Transverse colon (tissue), 4 donors: Measurements from ENCODE around the gene EFCAB9. TPM values are rescaled to one million over a fixed set of nuclear protein-coding genes. Genes with fewer than 3 reads are reported as not detected.
A peak's percentile ranks its signal among the peaks of the same experiment; 100 is the strongest.

Experiments
- DNase-seq: peaks from one replicate; pipeline ENCODE4 v3.0.0-alpha.2; 2019
- H3K27ac ChIP-seq, 4 donors: fragments of 200-600 bp; sonication (generic); 2 replicates each; pipeline ENCODE4 v1.5.1; 2016 to 2018; ENCODE audit warnings: inconsistent platforms in 4 of 4
- H3K27me3 ChIP-seq: fragments of 200-600 bp; sonication (generic); 2 replicates; pipeline ENCODE4 v1.5.1; 2017; ENCODE audit warnings: inconsistent platforms
- H3K36me3 ChIP-seq, 4 donors: fragments of 200-600 bp; sonication (generic); 2 replicates each; pipeline ENCODE4 v1.5.1; 2017 to 2019; ENCODE audit warnings: inconsistent platforms in 4 of 4
- H3K4me1 ChIP-seq, 4 donors: fragments of 200-600 bp; sonication (generic); 2 replicates each; pipeline ENCODE4 v1.5.1; 2017 to 2020; ENCODE audit warnings: inconsistent platforms in 4 of 4
- H3K4me3 ChIP-seq, 4 donors: fragments of 200-600 bp; sonication (generic); 1 replicate in 1 of 4; 2 replicates in 3 of 4; pipeline versions ENCODE4 v1.5.1 to v1.6.1; 2017 to 2019; ENCODE audit warnings: inconsistent platforms in 4 of 4
- H3K9me3 ChIP-seq, 2 donors: fragments of 200-600 bp; sonication (generic); 2 replicates each; pipeline ENCODE4 v1.5.1; 2017 to 2019; ENCODE audit warnings: inconsistent platforms in 2 of 2
- CTCF ChIP-seq, 5 experiments: fragments of 200-600 bp in 3 of 5; fragments of 450-650 bp in 2 of 5; sonication (generic) in 3 of 5; IDR thresholded peaks; 1 replicate in 2 of 5; 2 replicates in 3 of 5; pipeline ENCODE4 v1.5.1; 2016 to 2017; ENCODE audit warnings: antibody characterized with exemption in 5 of 5, inconsistent platforms in 3 of 5, mild to moderate bottlenecking in 2 of 5, moderate library complexity in 1 of 5
- EP300 ChIP-seq: sonication (generic); formaldehyde crosslinking; IDR thresholded peaks from one replicate; pipeline ENCODE4 v1.6.1; 2017; ENCODE audit warnings: antibody characterized with exemption, low read depth
- POLR2A ChIP-seq: fragments of 450-650 bp; IDR thresholded peaks from one replicate; pipeline ENCODE4 v1.6.1; 2016; ENCODE audit warnings: antibody characterized with exemption, mild to moderate bottlenecking, moderate library complexity
- POLR2AphosphoS5 ChIP-seq, 3 donors: sonication (generic); formaldehyde crosslinking; IDR thresholded peaks; one replicate each; pipeline ENCODE4 v1.6.1; 2016; ENCODE audit warnings: antibody characterized with exemption in 3 of 3
- WGBS, 2 donors: methylation state at CpG; one replicate each; pipeline ENCODE4 v1.1.5; 2018; ENCODE audit warnings: low coverage in 1 of 2; 5-methylcytosine and 5-hydroxymethylcytosine counted together
- in situ Hi-C, 4 donors: fragments of 200-750 bp; cut with MboI; loops; one replicate each; pipeline versions ENCODE4 v1.15.0 to v1.15.1; 2017; ENCODE audit warnings: low sequenced_read_pairs in 3 of 4, low pct_ligation_motif_present in 1 of 4, low pct_unique_long_range_greater_than_20kb in 1 of 4
- intact Hi-C: fragments of 100-400 bp; cut with DNase I; formaldehyde crosslinking; loops from one replicate; pipeline ENCODE4 v1.15.1; 2023; ENCODE audit warnings: low total_unique reads
- total RNA-seq, 4 donors: library from RNA; depleted of rRNA; stranded (reverse); fragments of >200 nt; gene quantifications; one replicate each; pipeline ENCODE4 v1.1.0, GENCODE V29; 2016

The EFCAB9 gene
- total RNA-seq, 4 donors from 2014 or later = not detected

GRCh38 chr5:172223901-172224873 is 30.2 kb downstream of the EFCAB9 start:
- intact Hi-C loops = no loop called here
- WGBS, 2 donors = 79 to 85% methylated on average over 6 to 10 of the region's 10 CpGs
- in situ Hi-C loops = no loop called here
- no peak for DNase-seq
- no peak overlapping the region for H3K4me3 ChIP-seq
- H3K27ac ChIP-seq = no peak overlapping the region
- H3K27me3 ChIP-seq = no peaks in the 10 kb centered on the region
- no peaks in the 10 kb centered on the region for H3K9me3 ChIP-seq
- no peaks in the 10 kb centered on the region for H3K4me1 ChIP-seq
- no peak for TF ChIP-seq CTCF (IDR thresholded peaks at IDR 0.05)
- TF ChIP-seq POLR2A = no peak
- peaks cover 0 to 4% (median 0%) of the 10 kb centered on the region in 4 donors for H3K36me3 ChIP-seq

- intact Hi-C loops = no loop called here
- H3K27me3 ChIP-seq = no peaks in the 10 kb centered on the region
- in situ Hi-C loops = no loop called here
- WGBS, 2 donors = 82 to 98% methylated on average over 1 of the region's 1 CpG
- H3K27ac ChIP-seq = no peak overlapping the region
- H3K4me3 ChIP-seq = no peak overlapping the region
- H3K4me1 ChIP-seq = no peaks in the 10 kb centered on the region
- peaks cover 0 to 3% (median 0%) of the 10 kb centered on the region in 4 donors for H3K36me3 ChIP-seq
- DNase-seq = no peak
- no peaks in the 10 kb centered on the region for H3K9me3 ChIP-seq
- TF ChIP-seq POLR2AphosphoS5 (IDR thresholded peaks at IDR 0.05) (no peak), CTCF (IDR thresholded peaks at IDR 0.05) (no peak), POLR2A (no peak), EP300 (no peak)
Observed at GRCh38 chr5:172224996-172225395, 31.0 kb downstream of the EFCAB9 start.

GRCh38 chr5:172229904-172230303 is 35.9 kb downstream of the EFCAB9 start:
- TF ChIP-seq CTCF (IDR thresholded peaks at IDR 0.05) (no peak), EP300 (no peak), POLR2A (no peak), POLR2AphosphoS5 (IDR thresholded peaks at IDR 0.05) (no peak)
- DNase-seq = no peak
- Histone ChIP-seq H3K9me3 (no peaks in the 10 kb centered on the region), H3K4me3 (no peak overlapping the region), H3K4me1 (peaks cover 0 to 6% (median under 1%) of the 10 kb centered on the region in 4 donors), H3K27me3 (no peaks in the 10 kb centered on the region), H3K36me3 (peaks cover 0 to 29% (median 2%) of the 10 kb centered on the region in 4 donors), H3K27ac (no peak overlapping the region)
- intact Hi-C loops = no loop called here
- in situ Hi-C loops = no loop called here
- 71 to 82% methylated on average over 1 of the region's 1 CpG for WGBS, 2 donors

GRCh38 chr5:172234031-172234430 is 40.1 kb downstream of the EFCAB9 start:
- intact Hi-C loops (no loop called here), in situ Hi-C loops (no loop called here)
- no peak for TF ChIP-seq EP300
- no peak for TF ChIP-seq CTCF (IDR thresholded peaks at IDR 0.05)
- TF ChIP-seq POLR2AphosphoS5 (IDR thresholded peaks at IDR 0.05) = no peak
- no peak for TF ChIP-seq POLR2A
- DNase-seq = no peak
- no peak overlapping the region for H3K4me3 ChIP-seq
- 98% methylated on average over 4 of the region's 4 CpGs for WGBS, 2 donors
- peak overlapping the region in 3 of 4 donors; percentile 61 to 73 (median 63) for H3K27ac ChIP-seq
- H3K4me1 ChIP-seq = peaks cover 11 to 44% (median 15%) of the 10 kb centered on the region in 4 donors
- H3K36me3 ChIP-seq = peaks cover 0 to 29% (median 2%) of the 10 kb centered on the region in 4 donors
- H3K9me3 ChIP-seq = no peaks in the 10 kb centered on the region
- no peaks in the 10 kb centered on the region for H3K27me3 ChIP-seq
